SK-N-SH (cell line): Measurements from ENCODE around the gene UQCR11. TPM values are rescaled to one million over a fixed set of nuclear protein-coding genes. Genes with fewer than 3 reads are reported as not detected.

Source experiments
- CTCF ChIA-PET: fragments of 300-600, 350-600 bp; formaldehyde crosslinking; extraction: SDS; loops from one replicate; lab custom pipeline; 2021; lab: Yijun Ruan, JAX
- POLR2A ChIA-PET: fragments of 350-600 bp; sonication (Branson Sonifier 250); formaldehyde crosslinking; extraction: SDS; loops from one replicate; lab custom pipeline; 2020; ENCODE audit warnings: antibody characterized with exemption, inconsistent platforms; lab: Yijun Ruan, JAX
- DNase-seq: peaks from one replicate; pipeline ENCODE4 v3.0.0; 2012
- H2AFZ ChIP-seq: fragments of 200-600 bp; sonication (generic); 2 replicates; pipeline ENCODE4 v1.8.1; 2016; ENCODE audit warnings: antibody characterized with exemption, mild to moderate bottlenecking, low read depth
- H3F3A ChIP-seq: fragments of 200-600 bp; sonication (generic); replicated peaks from 2 replicates; pipeline ENCODE3; 2016; ENCODE audit warnings: antibody characterized with exemption, mild to moderate bottlenecking; ENCODE audit not compliant: insufficient read depth
- H3K27ac ChIP-seq, 2 experiments: fragments of 200-500 bp in 1 of 2; fragments of 200-600 bp in 1 of 2; sonication (Bioruptor generic) in 1 of 2; sonication (generic), shearing (Covaris generic) in 1 of 2; 2 replicates each; pipeline versions ENCODE4 v1.5.1 to v1.6.1; 2014 to 2016; ENCODE audit warnings: low read depth in 2 of 2, inconsistent platforms in 1 of 2, low read length in 1 of 2, mild to moderate bottlenecking in 1 of 2, mixed read lengths in 1 of 2
- H3K27me3 ChIP-seq: fragments of 200-600 bp; sonication (generic), shearing (Covaris generic); 2 replicates; pipeline ENCODE4 v1.6.1; 2016; ENCODE audit warnings: mixed run types; ENCODE audit not compliant: insufficient read depth
- H3K36me3 ChIP-seq, 2 experiments: fragments of 200-500 bp in 1 of 2; fragments of 200-600 bp in 1 of 2; sonication (Bioruptor generic) in 1 of 2; sonication (generic) in 1 of 2; replicated peaks in 1 of 2; 2 replicates each; pipeline versions ENCODE3 to v1.5.1; 2014 to 2016; ENCODE audit warnings: low read length in 1 of 2, mild to moderate bottlenecking in 1 of 2; ENCODE audit not compliant: insufficient read depth in 2 of 2, control insufficient read depth in 1 of 2
- H3K4me1 ChIP-seq, 2 experiments: fragments of 200-500 bp in 1 of 2; fragments of 200-600 bp in 1 of 2; sonication (Bioruptor generic) in 1 of 2; sonication (generic), shearing (Covaris generic) in 1 of 2; 2 replicates each; pipeline versions ENCODE4 v1.5.1 to v1.6.1; 2014 to 2016; ENCODE audit warnings: low read depth in 1 of 2, low read length in 1 of 2, mixed run types in 1 of 2; ENCODE audit not compliant: insufficient read depth in 2 of 2, control insufficient read depth in 1 of 2
- H3K4me2 ChIP-seq: fragments of 200-600 bp; sonication (generic), shearing (Covaris generic); 2 replicates; pipeline ENCODE4 v1.6.1; 2017; ENCODE audit warnings: mixed run types
- H3K4me3 ChIP-seq, 2 experiments: fragments of 200-500 bp in 1 of 2; fragments of 200-600 bp in 1 of 2; sonication (Bioruptor generic) in 1 of 2; sonication (generic), shearing (Covaris generic) in 1 of 2; 2 replicates each; pipeline versions ENCODE4 v1.5.1 to v1.8.1; 2014 to 2016; ENCODE audit warnings: low read depth in 2 of 2, inconsistent platforms in 1 of 2, low read length in 1 of 2, mild to moderate bottlenecking in 1 of 2, mixed read lengths in 1 of 2, moderate library complexity in 1 of 2
- H3K79me2 ChIP-seq: fragments of 200-600 bp; sonication (generic); 2 replicates; pipeline ENCODE4 v1.8.1; 2017; ENCODE audit warnings: mild to moderate bottlenecking; ENCODE audit not compliant: insufficient read depth
- H3K9ac ChIP-seq: fragments of 200-600 bp; sonication (generic); 2 replicates; pipeline ENCODE4 v1.6.1; 2017; ENCODE audit warnings: mixed run types
- H3K9me2 ChIP-seq: fragments of 200-600 bp; sonication (generic); 2 replicates; pipeline ENCODE4 v1.6.1; 2017; ENCODE audit warnings: mixed run types
- H3K9me3 ChIP-seq: fragments of 200-600 bp; sonication (generic); 2 replicates; pipeline ENCODE4 v1.6.1; 2017; ENCODE audit warnings: mixed run types, mild to moderate bottlenecking, moderate library complexity
- H4K20me1 ChIP-seq: fragments of 200-600 bp; sonication (generic); 2 replicates; pipeline ENCODE4 v1.6.1; 2017; ENCODE audit warnings: mild to moderate bottlenecking, mixed run types; ENCODE audit not compliant: insufficient read depth
- CHD2 ChIP-seq: fragments of 150-350 bp; IDR thresholded peaks from 2 replicates; pipeline ENCODE4 v1.6.1; 2018; ENCODE audit warnings: low read length; ENCODE audit not compliant: partially characterized antibody
- EP300 ChIP-seq, 2 experiments: IDR thresholded peaks; 2 replicates each; pipeline versions ENCODE4 v1.4.0 to v1.6.1; 2012; ENCODE audit warnings: borderline replicate concordance in 1 of 2, low read depth in 1 of 2, low read length in 1 of 2
- FOXJ3 ChIP-seq: sonication (generic); formaldehyde crosslinking; IDR thresholded peaks from 2 replicates; pipeline ENCODE4 v1.5.1; 2020; ENCODE audit warnings: mild to moderate bottlenecking, missing genetic modification reagents
- FOXM1 ChIP-seq: IDR thresholded peaks from 2 replicates; pipeline ENCODE4 v1.4.0; 2012; ENCODE audit warnings: low read depth, mild to moderate bottlenecking
- GABPA ChIP-seq: IDR thresholded peaks from 2 replicates; pipeline ENCODE4 v1.4.0; 2012; ENCODE audit warnings: low read depth, mild to moderate bottlenecking
- JUND ChIP-seq: IDR thresholded peaks from 2 replicates; pipeline ENCODE4 v1.4.0; 2012
- MXI1 ChIP-seq: IDR thresholded peaks from 2 replicates; pipeline ENCODE4 v1.6.1; 2012; ENCODE audit warnings: mild to moderate bottlenecking, low read depth, low read length, improper control_type of control experiment
- POLR2AphosphoS5 ChIP-seq: IDR thresholded peaks from 2 replicates; pipeline ENCODE4 v1.6.1; 2012; ENCODE audit warnings: low read depth, low read length
- RAD21 ChIP-seq: IDR thresholded peaks from 2 replicates; pipeline ENCODE4 v1.6.1; 2012; ENCODE audit warnings: mild to moderate bottlenecking, low read length
- RCOR1 ChIP-seq: fragments of 150-350 bp; IDR thresholded peaks from 2 replicates; pipeline ENCODE4 v1.6.1; 2017; ENCODE audit warnings: antibody characterized with exemption, low read length
- RXRA ChIP-seq: IDR thresholded peaks from 2 replicates; pipeline ENCODE4 v1.4.0; 2012; ENCODE audit warnings: low read depth, mild to moderate bottlenecking, borderline replicate concordance
- SIN3A ChIP-seq: IDR thresholded peaks from 2 replicates; pipeline ENCODE4 v1.6.1; 2012; ENCODE audit warnings: low read depth, mild to moderate bottlenecking, low read length, moderate library complexity, borderline replicate concordance
- SMC3 ChIP-seq: IDR thresholded peaks from 2 replicates; pipeline ENCODE4 v1.6.1; 2012; ENCODE audit warnings: low read depth, low read length, improper control_type of control experiment
- TAF1 ChIP-seq: IDR thresholded peaks from 2 replicates; pipeline ENCODE4 v1.6.1; 2012; ENCODE audit warnings: low read depth, mild to moderate bottlenecking, low read length, moderate library complexity, borderline replicate concordance
- USF1 ChIP-seq: IDR thresholded peaks from 2 replicates; pipeline ENCODE4 v1.4.0; 2012; ENCODE audit warnings: low read depth, borderline replicate concordance
- ZBTB33 ChIP-seq: IDR thresholded peaks from 2 replicates; pipeline ENCODE4 v1.4.0; 2012; ENCODE audit warnings: low read depth, borderline replicate concordance
- WGBS: methylation state at CpG from one replicate; pipeline ENCODE4 v1.1.6; 2017; ENCODE audit warnings: low lambda C conversion rate; 5-methylcytosine and 5-hydroxymethylcytosine counted together
- polyA plus RNA-seq, 3 experiments: library from polyadenylated mRNA; depleted of rRNA; stranded (reverse); fragments of >200 nt; gene quantifications; 2 replicates each; pipeline ENCODE4 v1.2.3, GENCODE V29; 2012
- TF ChIP-seq, protein P1 (sequence below): fragments of 150-350 bp; IDR thresholded peaks from 2 replicates; pipeline ENCODE4 v1.6.1; 2017; ENCODE audit warnings: antibody characterized with exemption, low read length, low read depth, borderline replicate concordance
- TF ChIP-seq, protein P2 (sequence below): fragments of 200-600 bp; sonication (generic); IDR thresholded peaks from 2 replicates; pipeline ENCODE4 v1.6.1; 2017; ENCODE audit warnings: antibody characterized with exemption, mild to moderate bottlenecking, moderate library complexity

Gene UQCR11
- polyA plus RNA-seq, 1 of the 3 experiments (the other 2 are of a cell fraction) = 372 TPM

DNA sequence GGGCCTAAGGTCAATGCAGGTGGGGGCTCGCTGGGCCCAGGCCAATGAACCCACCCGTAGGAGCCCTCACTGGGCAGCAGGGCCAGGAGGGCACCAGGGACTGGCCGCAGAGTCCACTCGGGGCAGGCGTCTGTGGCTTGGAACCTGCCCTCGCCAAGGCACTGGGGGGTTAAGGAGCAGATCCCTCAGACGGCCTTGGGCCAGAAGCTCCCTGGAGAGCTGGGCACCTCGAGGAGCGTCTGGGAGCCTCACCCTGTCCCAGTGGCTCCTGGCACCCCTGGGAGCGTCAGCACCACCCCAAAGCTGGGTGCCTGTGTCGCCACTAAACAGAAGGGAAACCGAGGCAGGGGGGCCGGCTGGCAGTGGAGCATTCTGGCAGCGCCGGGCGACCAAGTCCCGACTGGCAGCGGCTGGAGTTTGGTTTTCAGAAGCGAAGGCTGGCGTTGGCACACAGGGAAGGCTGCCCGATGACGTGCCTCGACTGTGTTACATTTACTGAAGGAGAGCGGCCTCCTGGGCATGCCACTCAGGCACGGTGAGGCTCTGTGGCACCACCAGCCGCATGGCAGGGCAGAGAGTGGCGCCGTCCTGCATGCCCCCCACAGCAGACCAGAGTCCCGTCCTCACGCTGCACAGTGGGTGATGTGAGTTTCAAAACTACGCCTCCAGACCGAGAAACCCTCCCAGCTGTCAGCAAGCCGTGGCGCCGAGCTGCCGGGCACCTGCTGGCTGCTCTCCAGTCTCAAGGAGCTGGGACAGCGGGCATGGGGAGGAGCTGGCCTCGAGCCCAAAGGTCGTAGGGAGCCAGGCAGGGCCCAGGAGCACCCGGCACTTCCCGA is 28.0 kb downstream of the UQCR11 start:
- H2AFZ ChIP-seq = no peak overlapping the region
- H3K9me2 ChIP-seq = no peaks in the 10 kb centered on the region
- H4K20me1 ChIP-seq = no peaks in the 10 kb centered on the region
- no peak for DNase-seq
- CTCF ChIA-PET = interaction anchor here (1.1 to 3.4 kb wide), 4 partner anchors 9 to 249 kb away, joined by 3 to 18 read pairs (median 4); partner anchors contain the start of gene MEX3D
- no peak overlapping the region for H3K27ac ChIP-seq
- no peak overlapping the region for H3K4me3 ChIP-seq
- POLR2A ChIA-PET = interaction anchor here (0.9 kb wide), 1 partner anchor 13 kb away, joined by 4 read pairs; no protein-coding TSS in a partner anchor
- H3K4me1 ChIP-seq = no peaks in the 10 kb centered on the region
- peaks cover 5% of the 10 kb centered on the region for H3F3A ChIP-seq
- 94% methylated on average over 22 of the region's 41 CpGs for WGBS
- no peaks in the 10 kb centered on the region for H3K9me3 ChIP-seq
- no peak overlapping the region for H3K9ac ChIP-seq
- TF ChIP-seq RAD21 (no peak), USF1 (no peak), RCOR1 (no peak), GABPA (no peak), POLR2AphosphoS5 (no peak), SMC3 (no peak), FOXM1 (no peak), CHD2 (no peak), MXI1 (no peak), EP300 (IDR thresholded peaks at IDR 0.05; ENCODE audit: borderline replicate concordance in 1 of 2, low read depth in 1 of 2, low read length in 1 of 2) (no peak), JUND (no peak), ZBTB33 (no peak), SIN3A (no peak), FOXJ3 (CRISPR knock-in tag) (no peak), RXRA (no peak), TAF1 (no peak)
- TF ChIP-seq, protein P1, sequence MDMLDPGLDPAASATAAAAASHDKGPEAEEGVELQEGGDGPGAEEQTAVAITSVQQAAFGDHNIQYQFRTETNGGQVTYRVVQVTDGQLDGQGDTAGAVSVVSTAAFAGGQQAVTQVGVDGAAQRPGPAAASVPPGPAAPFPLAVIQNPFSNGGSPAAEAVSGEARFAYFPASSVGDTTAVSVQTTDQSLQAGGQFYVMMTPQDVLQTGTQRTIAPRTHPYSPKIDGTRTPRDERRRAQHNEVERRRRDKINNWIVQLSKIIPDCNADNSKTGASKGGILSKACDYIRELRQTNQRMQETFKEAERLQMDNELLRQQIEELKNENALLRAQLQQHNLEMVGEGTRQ = no peak
- TF ChIP-seq, protein P2, sequence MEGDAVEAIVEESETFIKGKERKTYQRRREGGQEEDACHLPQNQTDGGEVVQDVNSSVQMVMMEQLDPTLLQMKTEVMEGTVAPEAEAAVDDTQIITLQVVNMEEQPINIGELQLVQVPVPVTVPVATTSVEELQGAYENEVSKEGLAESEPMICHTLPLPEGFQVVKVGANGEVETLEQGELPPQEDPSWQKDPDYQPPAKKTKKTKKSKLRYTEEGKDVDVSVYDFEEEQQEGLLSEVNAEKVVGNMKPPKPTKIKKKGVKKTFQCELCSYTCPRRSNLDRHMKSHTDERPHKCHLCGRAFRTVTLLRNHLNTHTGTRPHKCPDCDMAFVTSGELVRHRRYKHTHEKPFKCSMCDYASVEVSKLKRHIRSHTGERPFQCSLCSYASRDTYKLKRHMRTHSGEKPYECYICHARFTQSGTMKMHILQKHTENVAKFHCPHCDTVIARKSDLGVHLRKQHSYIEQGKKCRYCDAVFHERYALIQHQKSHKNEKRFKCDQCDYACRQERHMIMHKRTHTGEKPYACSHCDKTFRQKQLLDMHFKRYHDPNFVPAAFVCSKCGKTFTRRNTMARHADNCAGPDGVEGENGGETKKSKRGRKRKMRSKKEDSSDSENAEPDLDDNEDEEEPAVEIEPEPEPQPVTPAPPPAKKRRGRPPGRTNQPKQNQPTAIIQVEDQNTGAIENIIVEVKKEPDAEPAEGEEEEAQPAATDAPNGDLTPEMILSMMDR = no peak
- no peak overlapping the region for H3K4me2 ChIP-seq
- no peaks in the 10 kb centered on the region; the same call in 1 of the 2 replicates for H3K79me2 ChIP-seq
- no peaks in the 10 kb centered on the region for H3K27me3 ChIP-seq
- peaks cover 3 to 29% of the 10 kb centered on the region in 2 experiments for H3K36me3 ChIP-seq
